Caco-2 (cell line): ENCODE measurements around the gene TTLL11. TPM values are rescaled to one million over a fixed set of nuclear protein-coding genes. Genes with fewer than 3 reads are reported as not detected.

ENCODE experiments used
- BruUV-seq: library from RNA; stranded (reverse); fragments of 400-500 nt; replicated peaks from 2 replicates; lab custom pipeline; 2021; lab: Mats Ljungman, UMichigan
- CTCF ChIA-PET: fragments of 300-600 bp; sonication (Branson Sonifier 250); formaldehyde crosslinking; loops from one replicate; lab custom pipeline; 2022; ENCODE audit warnings: antibody characterized with exemption; lab: Charles Lee
- POLR2A ChIA-PET: fragments of 300-600 bp; sonication (Branson Sonifier 250); formaldehyde crosslinking; loops from one replicate; lab custom pipeline; 2022; ENCODE audit warnings: antibody characterized with exemption; lab: Charles Lee
- DNase-seq, 2 experiments: peaks; one replicate each; pipeline versions ENCODE4 v3.0.0 to v3.0.0-alpha.2; 2020 to 2022
- H3K27me3 ChIP-seq: replicated peaks from 2 replicates; pipeline ENCODE4 v1.6.0; 2011; ENCODE audit warnings: low read length; ENCODE audit not compliant: control insufficient read depth, insufficient read depth
- H3K36me3 ChIP-seq: 2 replicates; pipeline ENCODE4 v1.5.1; 2011; ENCODE audit warnings: low read length; ENCODE audit not compliant: control insufficient read depth, insufficient read depth
- H3K4me1 ChIP-seq: fragments of 250-450 bp; sonication (Bioruptor Pico); 2 replicates; pipeline ENCODE4 v1.5.1; 2020; ENCODE audit warnings: mild to moderate bottlenecking
- H3K4me3 ChIP-seq: 2 replicates; pipeline ENCODE4 v1.5.1; 2011; ENCODE audit warnings: low read depth, mild to moderate bottlenecking, control low read depth, low read length
- H3K9me3 ChIP-seq: fragments of 250-450 bp; sonication (Bioruptor Pico); 2 replicates; pipeline ENCODE4 v1.5.1; 2020; ENCODE audit warnings: mild to moderate bottlenecking, moderate library complexity
- H3K27ac Mint-ChIP-seq: one replicate; pipeline ENCODE4 v1.8.0; 2022; ENCODE audit warnings: mixed read lengths; ENCODE audit not compliant: unreplicated experiment
- H3K27me3 Mint-ChIP-seq: one replicate; pipeline ENCODE4 v1.8.0; 2022; ENCODE audit warnings: mixed read lengths; ENCODE audit not compliant: insufficient read depth, unreplicated experiment
- H3K36me3 Mint-ChIP-seq: one replicate; pipeline ENCODE4 v1.8.0; 2022; ENCODE audit warnings: mild to moderate bottlenecking, mixed read lengths; ENCODE audit not compliant: insufficient read depth, unreplicated experiment
- H3K4me1 Mint-ChIP-seq: one replicate; pipeline ENCODE4 v1.8.0; 2022; ENCODE audit warnings: low read depth, mixed read lengths; ENCODE audit not compliant: unreplicated experiment
- H3K4me3 Mint-ChIP-seq: one replicate; pipeline ENCODE4 v1.8.0; 2022; ENCODE audit warnings: mild to moderate bottlenecking, moderate library complexity, mixed read lengths; ENCODE audit not compliant: unreplicated experiment
- H3K9me3 Mint-ChIP-seq: one replicate; pipeline ENCODE4 v1.8.0; 2022; ENCODE audit warnings: mixed read lengths; ENCODE audit not compliant: unreplicated experiment
- CTCF ChIP-seq, 2 experiments: fragments of 200-600 bp in 1 of 2; IDR thresholded peaks; 1 replicate in 1 of 2; 2 replicates in 1 of 2; pipeline versions ENCODE4 v1.5.1 to v1.8.0; 2011 to 2022; ENCODE audit warnings: antibody characterized with exemption in 1 of 2, control low read depth in 1 of 2, inconsistent platforms in 1 of 2, low read depth in 1 of 2, low read length in 1 of 2, mild to moderate bottlenecking in 1 of 2, moderate library complexity in 1 of 2; ENCODE audit not compliant: insufficient read depth in 1 of 2, severe bottlenecking in 1 of 2, unreplicated experiment in 1 of 2
- intact Hi-C: fragments of 100-400 bp; cut with micrococcal nuclease; formaldehyde crosslinking; loops from one replicate; pipeline ENCODE4 v1.10.0; 2022; ENCODE audit not compliant: unreplicated experiment
- total RNA-seq: library from RNA; stranded (reverse); gene quantifications from 2 replicates; pipeline ENCODE4 v1.2.3, GENCODE V29; 2022

The TTLL11 gene
- total RNA-seq, 1 experiment from 2014 or later = 4.4 TPM

GRCh38 chr9:121871431-121872025 is 221.6 kb downstream of the TTLL11 start:
- Mint-ChIP-seq H3K36me3 (no peaks in the 10 kb centered on the region), H3K4me3 (no peak overlapping the region), H3K9me3 (no peaks in the 10 kb centered on the region), H3K4me1 (no peaks in the 10 kb centered on the region), H3K27me3 (peaks cover 13% of the 10 kb centered on the region), H3K27ac (no peak overlapping the region)
- ChIA-PET CTCF (interaction anchor here (0.9 kb wide), 1 partner anchor 10 kb away, joined by 4 read pairs; no protein-coding TSS in a partner anchor), POLR2A (no interaction called here)
- Histone ChIP-seq H3K9me3 (no peaks in the 10 kb centered on the region), H3K4me3 (no peak overlapping the region), H3K4me1 (no peaks in the 10 kb centered on the region), H3K36me3 (no peaks in the 10 kb centered on the region), H3K27me3 (no peaks in the 10 kb centered on the region)
- no TSS peak for BruUV-seq
- no peak for DNase-seq
- no peak for TF ChIP-seq CTCF (IDR thresholded peaks at IDR 0.05; ENCODE audit: insufficient read depth in 1 of 2, low read depth in 1 of 2, low read length in 1 of 2, severe bottlenecking in 1 of 2, unreplicated experiment in 1 of 2)
- intact Hi-C loops = no loop called here

GRCh38 chr9:121870271-121870670 is 222.8 kb downstream of the TTLL11 start:
- ChIA-PET CTCF (interaction anchor here (1.1 kb wide), 1 partner anchor 9 kb away, joined by 3 read pairs; no protein-coding TSS in a partner anchor), POLR2A (no interaction called here)
- H3K27ac Mint-ChIP-seq = no peak overlapping the region
- Histone ChIP-seq H3K9me3 (no peaks in the 10 kb centered on the region), H3K27me3 (no peaks in the 10 kb centered on the region), H3K4me3 (no peak overlapping the region), H3K36me3 (no peaks in the 10 kb centered on the region), H3K4me1 (no peaks in the 10 kb centered on the region)
- BruUV-seq = no TSS peak
- DNase-seq = no peak
- intact Hi-C loops = no loop called here
- H3K4me3 Mint-ChIP-seq = no peak overlapping the region
- no peaks in the 10 kb centered on the region for H3K4me1 Mint-ChIP-seq
- no peak for TF ChIP-seq CTCF (IDR thresholded peaks at IDR 0.05; ENCODE audit: insufficient read depth in 1 of 2, low read depth in 1 of 2, low read length in 1 of 2, severe bottlenecking in 1 of 2, unreplicated experiment in 1 of 2)
- peaks cover 15% of the 10 kb centered on the region for H3K27me3 Mint-ChIP-seq
- H3K9me3 Mint-ChIP-seq = no peaks in the 10 kb centered on the region
- no peaks in the 10 kb centered on the region for H3K36me3 Mint-ChIP-seq

GRCh38 chr9:121868626-121869025 is 224.5 kb downstream of the TTLL11 start:
- TF ChIP-seq CTCF (IDR thresholded peaks at IDR 0.05; ENCODE audit: insufficient read depth in 1 of 2, low read depth in 1 of 2, low read length in 1 of 2, severe bottlenecking in 1 of 2, unreplicated experiment in 1 of 2) = no peak

More at GRCh38 chr9:121868626-121869025, 224.5 kb downstream of the TTLL11 start:
- H3K36me3 Mint-ChIP-seq = no peaks in the 10 kb centered on the region
- Histone ChIP-seq H3K36me3 (no peaks in the 10 kb centered on the region), H3K9me3 (no peaks in the 10 kb centered on the region), H3K4me3 (no peak overlapping the region), H3K4me1 (no peaks in the 10 kb centered on the region), H3K27me3 (no peaks in the 10 kb centered on the region)
- BruUV-seq = no TSS peak
- peaks cover 23% of the 10 kb centered on the region for H3K27me3 Mint-ChIP-seq
- H3K27ac Mint-ChIP-seq = no peak overlapping the region
- H3K9me3 Mint-ChIP-seq = no peaks in the 10 kb centered on the region
- ChIA-PET POLR2A (no interaction called here), CTCF (no interaction called here)
- no peak for DNase-seq
- H3K4me1 Mint-ChIP-seq = no peaks in the 10 kb centered on the region
- no peak overlapping the region for H3K4me3 Mint-ChIP-seq
- intact Hi-C loops = no loop called here
